ENCODE results near the gene MTA3.

Gene MTA3

DNA sequence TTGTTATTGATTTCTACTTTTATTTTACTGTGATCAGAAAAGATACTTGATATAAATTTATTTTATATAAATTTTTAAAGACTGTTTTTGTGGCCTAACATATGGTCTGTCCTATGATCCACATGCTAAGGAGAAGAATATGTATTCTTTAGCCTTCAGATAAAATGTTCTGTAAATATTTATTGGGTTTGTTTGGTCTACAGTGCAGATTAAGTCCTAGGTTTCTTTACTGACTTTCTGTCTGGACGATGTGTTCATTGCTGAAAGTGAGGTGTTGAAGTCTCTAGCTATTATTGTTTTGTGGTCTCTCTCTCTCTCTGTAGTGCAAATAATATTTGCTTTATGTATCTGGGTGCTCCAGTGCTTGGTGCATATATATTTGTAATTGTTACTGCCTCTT, 165.4 kb downstream of the MTA3 start:
- no peak for DNase-seq (ENCODE audit: low read depth)

DNA sequence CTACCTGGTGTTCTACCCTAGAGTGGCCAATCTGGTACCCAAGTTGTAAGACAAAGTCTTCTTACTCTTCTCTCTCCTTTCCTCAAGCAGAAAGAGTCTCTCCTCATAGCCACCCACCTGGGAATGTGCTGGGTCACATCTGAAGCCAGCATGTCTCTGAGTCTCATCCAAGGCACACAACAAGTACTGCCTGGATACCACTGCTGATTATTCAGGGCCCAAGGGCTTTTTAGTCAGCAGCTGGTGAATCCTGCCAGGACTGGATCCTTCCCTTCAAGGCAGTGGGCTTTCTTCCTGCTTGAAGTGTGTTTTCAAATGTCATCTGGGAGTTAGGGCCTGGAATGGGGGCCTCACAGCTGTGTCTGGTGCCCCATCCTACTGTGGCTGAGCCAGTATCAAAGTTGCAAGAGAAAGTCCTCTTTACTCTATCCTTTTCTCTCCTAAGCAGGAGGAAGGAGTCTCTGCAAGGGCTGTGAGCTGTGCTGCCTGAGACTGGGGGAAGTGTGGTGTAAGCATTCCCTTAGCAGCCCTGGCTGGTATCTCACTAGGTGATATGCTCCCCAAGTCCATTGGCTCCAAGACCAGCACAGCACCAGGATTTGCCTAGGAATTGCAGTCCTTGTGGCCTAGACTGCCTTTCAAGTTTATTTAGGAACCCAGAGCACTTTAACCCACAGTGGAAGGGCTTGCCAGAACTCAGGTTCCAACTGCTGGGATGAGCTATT, 168.3 kb downstream of the MTA3 start:
- no peak for DNase-seq (ENCODE audit: low read depth)

DNA sequence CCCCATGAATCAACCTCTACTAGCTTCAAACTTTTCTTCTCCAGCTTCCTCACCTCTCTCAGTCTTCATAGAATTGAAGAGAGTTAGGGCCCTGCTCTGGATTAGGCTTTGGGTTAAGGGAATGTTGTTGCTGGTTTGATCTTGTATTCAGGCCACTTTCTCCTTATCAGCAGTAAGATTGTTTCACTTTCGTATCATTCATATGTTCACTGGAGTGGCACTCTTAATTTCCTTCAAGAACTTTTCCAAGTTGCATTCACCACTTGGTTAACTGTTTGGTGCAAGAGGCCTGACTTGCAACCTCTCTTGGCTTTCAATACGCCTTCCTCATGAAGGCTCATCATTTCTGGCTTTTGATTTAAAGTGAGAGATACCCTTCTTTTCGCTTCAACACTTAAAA, 172.7 kb downstream of the MTA3 start:
- no peak for DNase-seq (ENCODE audit: low read depth)

DNA sequence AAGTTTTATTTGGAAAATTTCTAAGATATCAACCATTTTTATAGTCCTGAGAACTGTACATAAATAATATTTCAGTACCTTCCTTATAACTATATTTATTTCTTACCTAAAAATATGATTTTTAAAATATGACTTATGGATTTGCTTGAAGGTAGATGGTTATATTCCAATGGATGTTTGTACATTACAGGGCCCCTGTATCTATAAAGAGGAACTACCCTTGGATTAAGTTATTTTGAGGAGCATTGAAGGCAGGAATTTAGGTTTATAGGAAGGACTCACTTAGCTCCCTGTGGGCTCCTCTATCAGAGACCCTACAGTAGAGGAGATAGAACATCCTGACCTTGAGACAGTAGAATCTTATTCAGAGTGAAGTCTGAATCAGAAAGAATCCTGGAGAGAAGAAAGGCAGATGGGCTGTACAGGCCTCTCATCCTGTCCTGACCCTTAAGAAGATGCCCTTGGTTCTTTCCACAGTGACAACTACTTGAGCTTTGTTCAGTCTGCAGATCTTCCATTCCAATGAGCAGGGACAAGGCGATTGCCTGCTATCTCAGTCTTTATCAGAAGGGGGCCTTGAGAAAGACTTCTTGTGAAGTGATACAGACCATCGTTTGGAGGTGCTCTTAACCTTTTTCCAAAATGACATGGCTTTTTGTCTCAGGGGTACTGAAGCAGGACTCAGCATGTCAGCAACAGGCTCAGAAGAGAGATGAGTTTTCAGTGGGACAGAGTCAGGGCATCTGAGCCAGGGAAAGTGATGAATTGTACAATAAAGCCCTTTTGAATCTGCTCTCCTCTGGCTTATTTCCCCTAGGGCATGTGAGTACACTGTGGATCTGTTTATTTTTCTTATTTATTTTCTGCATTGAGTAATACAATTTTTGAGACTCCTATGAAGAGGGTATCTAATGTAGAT, 174.6 kb downstream of the MTA3 start:
- no peak for DNase-seq (ENCODE audit: low read depth)

DNA sequence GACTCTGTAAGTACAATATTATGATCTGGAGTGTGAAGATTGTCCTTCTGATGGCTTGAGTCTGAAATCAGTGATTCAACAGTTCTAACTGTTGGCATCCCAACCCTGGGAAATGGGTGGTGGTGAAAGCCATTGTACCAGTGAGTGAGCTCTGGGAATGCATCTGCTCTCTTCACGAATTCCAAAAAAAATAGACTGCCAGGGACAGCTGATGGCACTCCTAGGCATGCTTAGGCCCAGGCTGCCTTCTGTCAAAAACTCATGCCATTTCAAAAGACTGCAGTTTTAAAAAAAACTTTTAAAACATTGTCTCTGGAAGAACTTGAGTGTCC, 175.2 kb downstream of the MTA3 start:
- no peak for DNase-seq (ENCODE audit: low read depth)

DNA sequence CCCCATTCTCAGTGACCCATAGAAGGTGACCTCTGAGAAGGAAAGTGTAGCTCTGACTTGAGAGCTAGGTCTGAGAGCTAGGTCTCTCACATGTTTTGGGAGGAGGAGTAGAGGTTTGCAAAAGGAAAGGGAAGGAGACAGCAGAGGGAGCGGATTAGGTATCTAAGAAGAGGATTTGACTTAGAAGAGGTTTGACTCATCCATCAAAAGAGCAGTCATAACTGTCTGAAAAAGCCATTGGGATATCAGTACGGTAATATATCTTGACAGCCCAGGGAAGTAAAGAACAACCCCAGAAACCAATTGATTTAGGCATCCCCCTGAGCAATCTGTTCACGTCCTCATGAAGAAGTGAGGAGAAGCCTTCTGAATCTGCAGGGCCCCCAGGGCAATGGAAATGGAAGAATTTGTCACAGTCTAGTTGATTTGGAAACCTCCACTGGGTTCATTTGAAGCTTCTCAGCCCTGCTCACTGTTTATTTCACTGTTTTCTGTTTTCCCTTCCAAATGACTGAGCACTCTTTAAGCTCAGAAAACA, 176.2 kb downstream of the MTA3 start:
- no peak for DNase-seq (ENCODE audit: low read depth)

DNA sequence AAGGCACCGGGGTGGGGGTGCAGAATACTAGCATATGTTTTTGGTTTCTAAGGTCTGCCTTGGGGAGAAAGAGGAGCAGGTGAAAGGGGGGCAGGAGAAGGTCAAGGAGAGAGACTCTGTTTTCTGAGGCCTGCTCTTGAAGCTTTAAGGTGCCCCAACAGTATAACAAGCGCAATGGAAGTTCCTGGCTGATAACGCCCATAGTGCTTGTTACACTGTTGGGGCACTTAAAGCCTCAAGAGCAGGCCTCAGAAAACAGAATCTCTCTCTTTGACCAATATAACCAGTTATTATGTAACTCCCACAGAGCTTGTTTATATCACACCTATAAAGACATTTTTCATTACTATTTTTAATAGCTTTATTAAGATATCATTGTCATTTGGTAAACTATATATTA, 179.0 kb downstream of the MTA3 start:
- no peak for DNase-seq (ENCODE audit: low read depth)

DNA sequence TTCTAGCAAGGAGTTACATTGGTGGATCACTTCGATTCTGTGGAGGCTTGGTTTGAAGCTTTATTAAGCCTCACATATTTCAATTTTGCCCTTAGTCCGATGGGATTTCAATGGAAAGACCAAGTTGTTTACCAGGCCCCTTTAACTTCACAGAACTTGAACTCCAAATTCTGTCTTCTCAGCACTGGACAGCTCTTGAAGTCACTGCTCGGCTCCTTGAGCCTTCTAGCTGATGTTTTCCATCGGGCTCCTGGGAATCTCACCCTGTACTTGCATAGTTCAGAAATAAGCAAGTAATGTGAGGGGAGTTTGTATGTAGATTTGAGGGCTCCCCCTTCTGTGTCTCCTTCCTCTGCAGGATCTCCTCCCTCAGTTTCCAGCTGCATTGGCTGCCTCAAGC, 180.4 kb downstream of the MTA3 start:
- DNase-seq (ENCODE audit: low read depth), result no peak

DNA sequence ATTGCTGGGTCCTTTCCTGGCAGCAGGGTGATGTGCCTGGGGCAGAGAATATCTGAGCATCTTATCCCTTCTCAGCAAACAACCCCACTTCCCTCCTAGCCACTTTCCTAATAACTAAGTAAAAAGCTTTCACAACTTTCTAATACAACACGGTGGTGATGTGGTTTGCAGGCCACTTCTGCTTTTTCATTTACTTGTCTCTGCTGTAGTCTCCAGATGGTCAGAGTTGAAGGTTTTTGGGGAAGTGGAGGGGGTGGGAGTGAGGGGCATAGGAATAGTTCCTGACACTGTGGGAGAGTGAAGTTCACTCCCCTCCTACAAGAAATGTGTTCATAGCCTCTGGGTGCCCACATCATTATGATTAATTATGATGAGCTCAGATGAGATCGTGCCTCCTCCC, 183.9 kb downstream of the MTA3 start:
- DNase-seq (ENCODE audit: low read depth), result no peak

DNA sequence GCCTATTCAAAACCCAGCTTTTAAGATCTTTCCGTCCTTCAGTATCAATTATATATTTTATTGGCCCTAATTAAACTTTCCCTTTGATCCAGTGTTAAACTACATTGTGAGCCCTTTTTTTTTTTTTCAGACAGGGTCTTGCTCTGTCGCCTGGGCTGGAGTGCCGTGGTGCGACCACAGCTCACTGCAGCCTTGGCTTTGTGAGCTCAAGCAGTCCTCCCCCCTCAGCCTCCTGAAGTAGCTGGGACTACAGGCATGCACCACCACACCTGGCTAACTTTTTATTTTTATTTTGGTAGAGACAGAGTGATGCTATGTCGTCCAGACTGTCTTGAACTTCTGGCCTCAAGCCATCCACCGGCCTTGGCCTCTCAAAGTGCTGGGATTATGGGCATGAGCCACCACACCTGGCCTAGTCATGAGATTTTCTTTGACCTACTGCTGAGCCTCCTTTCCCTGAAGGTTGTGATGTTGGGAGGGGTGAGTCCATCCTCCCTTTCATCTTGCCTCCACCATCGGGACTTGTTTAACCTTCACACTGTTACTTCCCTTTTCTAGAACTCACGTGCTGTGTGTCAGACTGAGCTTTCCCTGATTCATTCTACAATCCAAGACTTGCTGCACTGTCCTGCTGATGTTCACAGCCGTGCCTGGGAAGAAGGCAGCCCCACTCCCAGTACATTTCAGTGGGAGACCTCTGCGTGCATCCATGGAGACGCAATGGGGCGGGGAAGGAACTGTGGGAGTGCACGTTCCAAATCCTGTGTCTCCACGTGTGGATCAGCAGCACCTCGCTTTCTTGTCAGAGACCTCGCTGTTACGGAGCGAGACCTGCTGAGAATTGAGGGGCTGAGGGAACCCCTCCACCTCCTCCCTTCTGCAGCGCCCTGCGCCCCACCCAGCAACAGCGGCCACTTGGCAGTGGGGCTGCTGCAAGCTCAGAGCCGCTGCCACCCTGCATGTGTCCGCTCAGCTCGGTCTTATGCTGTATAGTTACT, 184.7 kb downstream of the MTA3 start:
- DNase-seq (ENCODE audit: low read depth), result no peak

DNA sequence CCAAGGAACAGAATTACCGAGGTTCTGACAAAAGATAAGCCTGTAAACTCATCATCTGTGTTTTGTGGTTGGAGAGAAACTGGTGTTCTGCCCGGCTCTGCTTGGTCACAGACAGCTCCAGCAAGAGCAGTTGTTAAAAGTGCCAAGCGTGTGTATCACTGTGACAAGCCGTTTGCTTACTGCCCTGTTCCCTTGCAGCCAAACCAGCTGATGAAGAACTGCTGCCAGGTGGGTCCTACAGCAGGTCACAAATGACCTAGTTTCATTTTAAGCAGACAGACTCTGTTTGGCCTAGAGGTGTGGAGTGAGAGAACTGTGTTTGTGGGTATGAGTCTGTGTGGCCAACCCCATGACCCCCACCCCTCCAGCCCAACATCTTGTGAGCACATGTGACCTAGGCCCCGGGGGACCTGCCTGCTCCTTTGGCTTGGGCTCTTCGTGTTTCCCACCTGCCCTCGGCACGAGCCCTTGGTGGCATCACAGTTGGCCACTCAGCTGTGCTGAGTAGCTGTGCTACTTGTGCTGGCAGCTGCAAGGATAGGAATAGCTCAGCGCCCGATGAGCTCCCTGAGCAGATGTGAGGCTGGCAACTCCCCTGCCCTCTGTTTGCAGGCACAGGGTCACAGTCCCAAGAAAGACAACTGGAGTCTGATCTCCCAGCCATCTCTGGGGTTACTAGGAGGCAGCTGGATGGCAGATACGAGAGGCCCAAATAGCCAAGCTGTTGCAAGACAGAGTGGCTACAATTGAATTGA, 185.8 kb downstream of the MTA3 start:
- DNase-seq (ENCODE audit: low read depth), result no peak

DNA sequence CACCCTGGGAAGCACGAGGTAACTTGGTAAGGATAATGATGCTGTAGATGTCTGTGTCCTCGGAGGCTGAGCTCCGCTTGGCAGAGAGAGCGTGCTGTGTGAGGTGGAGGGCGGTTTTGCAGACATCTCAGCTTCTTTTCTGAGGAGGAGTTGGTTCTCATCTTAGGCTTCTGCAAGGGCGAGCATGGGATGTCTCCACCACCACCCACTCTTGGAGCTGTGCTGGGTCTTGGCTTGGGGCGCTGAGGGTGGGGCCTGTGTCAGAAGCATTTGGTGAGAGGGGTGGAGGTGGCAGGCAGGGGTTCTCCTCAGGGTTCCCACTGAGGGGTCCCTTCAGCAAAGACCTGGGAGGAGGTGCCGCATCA, 186.3 kb downstream of the MTA3 start:
- DNase-seq (ENCODE audit: low read depth), result no peak

DNA sequence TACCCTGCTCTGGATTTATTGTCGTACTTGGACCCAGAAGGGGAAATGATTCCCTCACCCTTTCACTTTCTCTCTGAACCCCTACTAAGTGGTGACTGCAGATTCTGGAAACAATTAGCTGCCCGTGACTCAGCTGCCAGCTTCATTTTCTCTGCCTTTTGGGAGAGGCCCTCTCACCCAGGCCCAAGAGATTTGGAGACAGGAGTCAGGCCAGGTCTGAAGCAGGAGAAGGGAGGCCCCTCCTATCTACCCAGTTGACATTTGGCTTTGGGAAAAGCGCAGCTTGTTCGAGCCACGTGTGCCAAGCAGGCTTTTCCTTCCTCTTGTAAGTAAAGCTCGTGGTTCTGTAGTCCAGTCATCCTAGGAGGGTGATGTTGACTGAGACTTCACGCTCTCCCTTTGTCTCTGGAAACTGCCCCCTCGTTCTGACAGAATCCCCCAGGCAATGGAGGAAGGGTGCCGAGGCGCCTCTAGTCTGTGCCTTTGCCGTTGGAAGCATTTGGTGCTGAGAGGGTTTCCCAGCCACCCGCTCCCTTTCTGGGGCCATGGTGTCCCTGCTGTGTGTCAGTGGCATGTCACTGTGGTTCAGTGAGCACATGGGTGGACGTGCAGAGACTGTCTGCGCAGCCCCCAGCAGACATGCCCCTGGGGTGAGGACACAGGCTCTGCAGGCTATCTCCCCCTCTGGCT, 186.9 kb downstream of the MTA3 start:
- DNase-seq (ENCODE audit: low read depth), result no peak

DNA sequence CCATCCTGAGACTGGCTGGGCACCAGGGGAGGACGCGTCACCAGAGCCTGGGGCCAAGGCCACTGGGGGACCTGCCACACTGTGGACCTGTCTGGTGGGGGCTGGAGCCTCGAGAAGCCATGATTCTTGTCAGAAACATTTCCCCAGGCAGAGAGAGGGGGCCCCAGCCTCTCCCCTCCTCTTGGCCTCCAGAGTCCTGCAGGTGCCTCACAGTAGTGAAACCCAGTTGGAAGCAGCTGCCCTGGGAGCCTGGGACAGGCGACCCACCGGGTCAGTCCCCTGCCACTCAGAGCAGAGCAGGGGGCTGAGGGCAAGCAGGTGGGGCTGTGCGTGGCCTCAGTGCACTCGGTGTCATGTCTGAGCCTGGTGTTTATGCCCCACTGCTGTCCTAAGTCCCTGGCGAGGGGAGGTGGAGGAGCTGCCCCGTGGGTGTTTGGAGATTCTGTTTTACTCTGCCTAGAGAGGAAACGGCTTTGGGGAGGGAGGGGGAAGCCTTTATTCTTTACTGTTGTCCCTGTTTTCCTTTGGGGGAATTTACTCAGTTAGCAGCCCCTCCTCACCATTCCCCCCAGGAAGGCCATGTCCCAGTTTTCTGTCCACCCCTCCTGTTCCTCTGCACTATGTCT, 187.8 kb downstream of the MTA3 start:
- DNase-seq (ENCODE audit: low read depth), result no peak

DNA sequence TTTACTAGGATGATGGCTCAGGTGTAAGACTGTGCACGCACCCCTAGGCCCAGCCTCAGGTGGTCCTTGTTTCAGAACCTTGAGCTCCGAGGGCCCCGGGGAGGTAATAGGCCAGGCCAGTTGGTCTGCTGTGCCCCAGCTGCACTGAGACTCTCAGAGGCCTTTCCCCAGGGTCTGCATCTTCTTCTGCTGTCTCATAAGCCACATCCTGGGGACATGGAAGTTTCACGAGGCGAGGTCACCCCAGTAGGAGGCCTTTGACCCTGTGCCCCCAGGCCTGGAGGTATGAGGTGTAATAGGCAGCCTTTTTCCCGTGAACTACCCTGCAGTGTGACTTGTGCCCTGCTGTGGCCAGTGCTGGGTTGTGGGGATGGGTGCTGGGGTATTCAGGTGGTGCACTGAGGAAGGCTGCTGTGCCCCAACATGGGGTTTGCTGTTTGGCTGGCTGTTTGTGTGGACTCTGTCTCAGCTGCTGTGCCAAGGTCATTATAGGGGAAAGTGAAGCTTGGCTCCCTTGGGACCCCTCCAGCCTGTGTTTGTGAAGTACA, 188.6 kb downstream of the MTA3 start:
- no peak for DNase-seq (ENCODE audit: low read depth)

DNA sequence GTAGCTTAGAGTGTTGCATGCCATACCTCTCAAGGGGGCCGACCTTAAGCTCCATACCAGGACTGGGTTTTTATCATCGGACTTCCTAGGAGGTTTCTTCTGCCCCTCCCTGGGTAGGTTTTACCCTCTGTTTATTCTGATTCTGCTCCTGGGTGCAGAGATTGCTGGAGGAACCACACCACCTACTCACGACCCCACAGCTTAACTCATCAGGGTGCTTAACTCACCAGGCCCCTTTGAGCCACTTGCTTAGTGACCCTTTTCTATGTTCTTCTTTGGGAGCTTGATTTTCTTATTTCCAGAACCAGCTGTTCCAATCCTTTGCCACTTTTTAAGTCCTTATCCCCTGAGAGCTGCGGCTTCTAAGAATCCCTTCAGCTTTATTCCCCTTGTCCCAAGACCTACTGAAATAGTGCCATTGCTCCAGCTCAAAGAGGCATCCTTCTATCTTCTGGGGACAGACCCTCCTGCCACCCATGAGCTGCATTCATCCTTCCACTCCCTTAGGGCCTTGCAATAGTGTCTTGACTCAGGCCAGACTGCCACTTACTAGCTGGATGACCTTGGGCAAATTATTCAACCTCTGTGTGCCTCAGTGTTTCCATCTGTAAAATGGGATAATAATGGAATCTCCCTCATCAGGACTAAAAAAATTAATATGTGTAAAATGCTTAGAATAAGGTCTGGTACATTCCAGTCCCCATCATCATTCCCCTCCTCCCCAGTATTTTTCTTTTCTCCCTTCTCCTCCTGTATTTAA, 189.7 kb downstream of the MTA3 start:
- no peak for DNase-seq (ENCODE audit: low read depth)

DNA sequence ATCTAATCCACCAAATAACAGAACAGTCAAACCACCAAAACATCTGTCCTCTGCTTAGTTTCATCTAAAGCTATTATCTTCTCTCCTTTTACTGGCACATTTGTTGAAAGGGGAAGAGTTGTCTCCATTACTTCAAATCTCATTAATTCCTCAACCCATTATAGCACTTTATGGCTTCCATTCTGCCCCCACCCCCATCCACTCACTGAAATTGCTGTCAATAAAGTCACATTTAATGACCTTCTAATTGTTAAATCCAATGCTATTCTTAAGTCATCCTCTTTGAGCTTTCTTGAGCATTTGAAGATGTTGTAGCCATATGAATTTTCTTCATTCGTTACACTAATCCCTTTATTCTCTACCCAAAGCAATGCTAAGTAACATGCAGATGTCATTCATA, 190.3 kb downstream of the MTA3 start:
- DNase-seq (ENCODE audit: low read depth), result no peak

DNA sequence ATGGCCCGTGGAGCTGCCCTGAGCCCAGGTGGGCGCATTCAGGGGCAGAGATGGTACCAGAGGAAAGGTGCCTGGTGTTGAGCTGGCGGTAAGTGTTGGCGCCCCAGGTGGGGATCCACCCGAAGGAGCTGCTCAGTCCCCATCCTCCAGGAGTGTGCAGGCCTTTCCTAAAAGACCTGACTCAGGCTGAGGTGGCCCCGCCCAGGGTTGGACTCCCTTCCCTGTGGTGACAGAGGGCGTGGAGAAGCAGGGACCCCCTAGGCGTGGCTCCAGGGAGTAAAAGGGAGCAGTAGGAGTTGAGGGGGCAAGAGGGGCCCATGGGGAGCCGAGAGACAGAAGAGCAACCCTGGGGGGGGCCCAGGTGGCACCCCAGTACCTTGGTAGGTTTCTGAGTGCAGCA, 193.1 kb downstream of the MTA3 start:
- DNase-seq (ENCODE audit: low read depth), result no peak

DNA sequence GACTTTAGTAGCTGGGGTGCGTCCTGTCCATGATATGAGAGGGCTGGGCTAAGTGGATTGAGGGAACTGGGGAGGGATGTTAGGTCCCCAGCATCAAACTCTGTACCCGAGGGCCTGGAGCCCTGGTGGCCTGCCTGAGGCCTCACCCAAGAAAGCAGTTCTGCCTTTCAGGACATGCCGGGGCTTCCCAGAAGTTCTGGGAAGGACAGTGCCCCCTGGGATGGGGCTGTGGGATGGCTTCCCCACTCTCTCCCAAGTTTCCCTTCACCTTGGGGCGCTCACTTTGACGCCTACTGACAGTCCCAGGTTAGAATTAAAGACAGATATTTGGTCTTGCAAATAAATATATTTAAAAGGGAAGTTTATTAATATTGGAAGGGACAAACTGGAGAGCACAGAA, 193.7 kb downstream of the MTA3 start:
- DNase-seq (ENCODE audit: low read depth), result no peak

All from stimulated activated CD8-positive, alpha-beta memory T cell treated with anti-CD3 and anti-CD28 coated beads, Interleukin-7, amount 100 ng/mL, for 24 hours (primary cell).